Neural progenitor cell (in vitro differentiated cells): Measurements from ENCODE around the gene RBL2.

Experiments
- EZH2 ChIP-seq: fragments of 200-600 bp; sonication (generic); IDR thresholded peaks from 2 replicates; pipeline ENCODE4 v1.6.1; 2017; ENCODE audit warnings: antibody characterized with exemption, mild to moderate bottlenecking, moderate library complexity
- EZH2phosphoT487 ChIP-seq: fragments of 200-600 bp; sonication (generic); IDR thresholded peaks from 2 replicates; pipeline ENCODE4 v1.6.1; 2017; ENCODE audit warnings: antibody characterized with exemption
- TF ChIP-seq, protein P1 (sequence below): fragments of 200-600 bp; sonication (generic); IDR thresholded peaks from 2 replicates; pipeline ENCODE4 v1.5.1; 2017; ENCODE audit warnings: antibody characterized with exemption, mild to moderate bottlenecking

DNA sequence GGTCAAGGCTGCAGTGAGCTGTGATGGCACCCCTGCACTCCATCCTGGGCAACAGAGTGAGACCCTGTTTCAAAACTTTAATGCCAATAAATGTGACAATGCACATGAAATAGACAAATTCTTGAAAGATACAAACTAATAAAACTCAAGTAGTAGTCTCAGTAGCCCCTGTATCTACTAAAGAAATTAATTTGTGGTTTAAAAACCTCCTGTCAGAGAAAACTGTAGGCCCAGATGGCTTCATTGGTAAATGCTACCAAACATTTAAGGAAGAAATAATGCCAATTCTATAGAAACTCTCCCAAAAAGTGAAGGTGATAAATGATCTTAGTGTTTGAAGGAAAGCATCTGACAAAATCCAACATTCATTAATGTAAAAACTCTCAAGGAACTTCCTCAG lies 52.0 kb downstream of the RBL2 start:
- TF ChIP-seq, protein P1, sequence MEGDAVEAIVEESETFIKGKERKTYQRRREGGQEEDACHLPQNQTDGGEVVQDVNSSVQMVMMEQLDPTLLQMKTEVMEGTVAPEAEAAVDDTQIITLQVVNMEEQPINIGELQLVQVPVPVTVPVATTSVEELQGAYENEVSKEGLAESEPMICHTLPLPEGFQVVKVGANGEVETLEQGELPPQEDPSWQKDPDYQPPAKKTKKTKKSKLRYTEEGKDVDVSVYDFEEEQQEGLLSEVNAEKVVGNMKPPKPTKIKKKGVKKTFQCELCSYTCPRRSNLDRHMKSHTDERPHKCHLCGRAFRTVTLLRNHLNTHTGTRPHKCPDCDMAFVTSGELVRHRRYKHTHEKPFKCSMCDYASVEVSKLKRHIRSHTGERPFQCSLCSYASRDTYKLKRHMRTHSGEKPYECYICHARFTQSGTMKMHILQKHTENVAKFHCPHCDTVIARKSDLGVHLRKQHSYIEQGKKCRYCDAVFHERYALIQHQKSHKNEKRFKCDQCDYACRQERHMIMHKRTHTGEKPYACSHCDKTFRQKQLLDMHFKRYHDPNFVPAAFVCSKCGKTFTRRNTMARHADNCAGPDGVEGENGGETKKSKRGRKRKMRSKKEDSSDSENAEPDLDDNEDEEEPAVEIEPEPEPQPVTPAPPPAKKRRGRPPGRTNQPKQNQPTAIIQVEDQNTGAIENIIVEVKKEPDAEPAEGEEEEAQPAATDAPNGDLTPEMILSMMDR = no peak
- TF ChIP-seq EZH2 (no peak), EZH2phosphoT487 (no peak)
